Neural progenitor cell (in vitro differentiated cells): ENCODE data around the gene SERPINB13.

ENCODE experiments used
- EZH2 ChIP-seq: fragments of 200-600 bp; sonication (generic); IDR thresholded peaks from 2 replicates; pipeline ENCODE4 v1.6.1; 2017; ENCODE audit warnings: antibody characterized with exemption, mild to moderate bottlenecking, moderate library complexity
- EZH2phosphoT487 ChIP-seq: fragments of 200-600 bp; sonication (generic); IDR thresholded peaks from 2 replicates; pipeline ENCODE4 v1.6.1; 2017; ENCODE audit warnings: antibody characterized with exemption
- TF ChIP-seq, protein P1 (sequence below): fragments of 200-600 bp; sonication (generic); IDR thresholded peaks from 2 replicates; pipeline ENCODE4 v1.5.1; 2017; ENCODE audit warnings: antibody characterized with exemption, mild to moderate bottlenecking

DNA sequence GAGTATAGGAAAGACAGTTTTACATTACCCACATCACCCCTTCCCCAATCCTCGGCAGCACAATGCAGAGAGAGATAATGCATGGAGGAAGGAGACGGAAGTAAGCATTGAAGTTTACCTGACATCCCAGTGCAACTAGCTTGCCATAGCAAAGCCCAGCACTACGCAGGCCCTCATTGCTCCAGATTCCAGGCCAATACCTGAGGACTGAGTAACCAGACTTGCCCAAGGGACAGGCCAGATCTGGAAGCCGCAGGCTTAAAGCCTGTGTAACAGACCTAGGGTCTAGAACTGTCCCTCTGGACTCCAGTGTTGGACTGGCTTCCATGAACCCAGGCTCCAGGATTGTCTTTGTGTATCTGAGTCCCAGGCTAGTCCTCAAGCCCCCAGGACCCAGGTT, 39.3 kb downstream of the SERPINB13 start:
- TF ChIP-seq EZH2phosphoT487 (no peak), EZH2 (no peak)
- TF ChIP-seq, protein P1, sequence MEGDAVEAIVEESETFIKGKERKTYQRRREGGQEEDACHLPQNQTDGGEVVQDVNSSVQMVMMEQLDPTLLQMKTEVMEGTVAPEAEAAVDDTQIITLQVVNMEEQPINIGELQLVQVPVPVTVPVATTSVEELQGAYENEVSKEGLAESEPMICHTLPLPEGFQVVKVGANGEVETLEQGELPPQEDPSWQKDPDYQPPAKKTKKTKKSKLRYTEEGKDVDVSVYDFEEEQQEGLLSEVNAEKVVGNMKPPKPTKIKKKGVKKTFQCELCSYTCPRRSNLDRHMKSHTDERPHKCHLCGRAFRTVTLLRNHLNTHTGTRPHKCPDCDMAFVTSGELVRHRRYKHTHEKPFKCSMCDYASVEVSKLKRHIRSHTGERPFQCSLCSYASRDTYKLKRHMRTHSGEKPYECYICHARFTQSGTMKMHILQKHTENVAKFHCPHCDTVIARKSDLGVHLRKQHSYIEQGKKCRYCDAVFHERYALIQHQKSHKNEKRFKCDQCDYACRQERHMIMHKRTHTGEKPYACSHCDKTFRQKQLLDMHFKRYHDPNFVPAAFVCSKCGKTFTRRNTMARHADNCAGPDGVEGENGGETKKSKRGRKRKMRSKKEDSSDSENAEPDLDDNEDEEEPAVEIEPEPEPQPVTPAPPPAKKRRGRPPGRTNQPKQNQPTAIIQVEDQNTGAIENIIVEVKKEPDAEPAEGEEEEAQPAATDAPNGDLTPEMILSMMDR = no peak
